Fibroblast of lung (primary cell): Measurements from ENCODE around the gene BCL2L14. TPM values are rescaled to one million over a fixed set of nuclear protein-coding genes. Genes with fewer than 3 reads are reported as not detected.
A peak's percentile ranks its signal among the peaks of the same experiment; 100 is the strongest.

Experiments used
- DNase-seq, 2 donors: peaks; one replicate each; pipeline versions ENCODE4 v3.0.0 to v3.0.0-alpha.2; 2010; ENCODE audit warnings: low read depth in 2 of 2
- H2AFZ ChIP-seq: 2 replicates; pipeline ENCODE4 v1.5.1; 2012; ENCODE audit warnings: low read length, control low read depth, inconsistent platforms
- H3K27ac ChIP-seq: 2 replicates; pipeline ENCODE4 v1.5.1; 2011; ENCODE audit warnings: low read length, control low read depth; ENCODE audit not compliant: insufficient read depth
- H3K27me3 ChIP-seq: 2 replicates; pipeline ENCODE4 v1.5.1; 2011; ENCODE audit warnings: mild to moderate bottlenecking, low read length; ENCODE audit not compliant: control insufficient read depth, insufficient read depth
- H3K36me3 ChIP-seq: 2 replicates; pipeline ENCODE4 v1.5.1; 2011; ENCODE audit warnings: low read length; ENCODE audit not compliant: control insufficient read depth, insufficient read depth
- H3K4me1 ChIP-seq: 2 replicates; pipeline ENCODE4 v1.5.1; 2011; ENCODE audit warnings: low read length; ENCODE audit not compliant: control insufficient read depth, insufficient read depth; ENCODE audit errors: extremely low read depth
- H3K4me2 ChIP-seq: 2 replicates; pipeline ENCODE4 v1.5.1; 2011; ENCODE audit warnings: low read length, control low read depth; ENCODE audit not compliant: insufficient read depth; ENCODE audit errors: extremely low read depth
- H3K4me3 ChIP-seq, 4 experiments: fragments of 200-600 bp in 1 of 4; sonication (generic) in 1 of 4; replicated peaks in 1 of 4; 2 replicates each; pipeline ENCODE4 v1.5.1; 2011 to 2016; ENCODE audit warnings: low read length in 4 of 4, low read depth in 3 of 4, mild to moderate bottlenecking in 3 of 4, control low read depth in 2 of 4, inconsistent platforms in 1 of 4, mixed read lengths in 1 of 4; ENCODE audit not compliant: insufficient read depth in 1 of 4; ENCODE audit errors: control extremely low read depth in 1 of 4
- H3K79me2 ChIP-seq: 2 replicates; pipeline ENCODE4 v1.5.1; 2012; ENCODE audit warnings: mild to moderate bottlenecking, low read length, inconsistent platforms; ENCODE audit not compliant: control insufficient read depth, insufficient read depth
- H3K9ac ChIP-seq: 2 replicates; pipeline ENCODE4 v1.5.1; 2011; ENCODE audit warnings: mild to moderate bottlenecking, low read length, control low read depth; ENCODE audit not compliant: insufficient read depth
- H3K9me3 ChIP-seq: 2 replicates; pipeline ENCODE4 v1.5.1; 2012; ENCODE audit warnings: low read depth, low read length; ENCODE audit not compliant: control insufficient read depth, insufficient read depth
- H4K20me1 ChIP-seq: 2 replicates; pipeline ENCODE4 v1.5.1; 2011; ENCODE audit warnings: low read length; ENCODE audit not compliant: control insufficient read depth, insufficient read depth; ENCODE audit errors: extremely low read depth
- CTCF ChIP-seq, 2 donors: IDR thresholded peaks in 1 of 2; conservative IDR thresholded peaks in 1 of 2; 1 replicate in 1 of 2; 2 replicates in 1 of 2; pipeline ENCODE4 v1.5.1; 2011 to 2012; ENCODE audit warnings: low read length in 2 of 2, control low read depth in 1 of 2, inconsistent platforms in 1 of 2, low read depth in 1 of 2, mild to moderate bottlenecking in 1 of 2
- EZH2 ChIP-seq: IDR thresholded peaks from 2 replicates; pipeline ENCODE4 v1.5.1; 2012; ENCODE audit warnings: low read length, control low read depth, mild to moderate bottlenecking; ENCODE audit errors: missing control alignments
- polyA plus RNA-seq, 2 donors: library from polyadenylated mRNA; depleted of rRNA in 1 of 2; stranded (reverse) in 1 of 2; unstranded in 1 of 2; fragments of >200 nt; gene quantifications; 2 replicates each; pipeline ENCODE4 v1.2.1, GENCODE V29; 2011 to 2012; ENCODE audit warnings: missing spikeins in 1 of 2
- total RNA-seq: library from RNA; depleted of rRNA; stranded (reverse); fragments of >200 nt; gene quantifications from 2 replicates; pipeline ENCODE4 v1.2.1, GENCODE V29; 2014

The BCL2L14 gene
- total and polyA plus RNA-seq, 2 donors (not counting 1 experiment from before 2014, with no cell fraction given) = not detected

- H4K20me1 ChIP-seq = no peaks in the 10 kb centered on the region
- H3K9ac ChIP-seq = no peak overlapping the region
- no peaks in the 10 kb centered on the region for H3K9me3 ChIP-seq
- no peaks in the 10 kb centered on the region for H3K79me2 ChIP-seq
- H3K4me1 ChIP-seq = no peaks in the 10 kb centered on the region
- peak overlapping the region; percentile 24 to 78 (median 52) for H3K4me3 ChIP-seq
- H3K27me3 ChIP-seq = no peaks in the 10 kb centered on the region
- peak overlapping the region; percentile 97 for H3K4me2 ChIP-seq
- H2AFZ ChIP-seq = peak overlapping the region; percentile 94
- no peaks in the 10 kb centered on the region for H3K36me3 ChIP-seq
- no peak for TF ChIP-seq EZH2
- peak; percentile 87 to 92 for TF ChIP-seq CTCF (conservative IDR thresholded peaks at IDR 0.05 in 1 of 2, IDR thresholded peaks at IDR 0.05 in 1 of 2; ENCODE audit: low read depth in 1 of 2, low read length in 2 of 2)
- H3K27ac ChIP-seq = no peak overlapping the region
- peak; percentile 80 to 90 for DNase-seq
Observed at GRCh38 chr12:12032851-12033797, 37.6 kb upstream of the BCL2L14 start.

DNA sequence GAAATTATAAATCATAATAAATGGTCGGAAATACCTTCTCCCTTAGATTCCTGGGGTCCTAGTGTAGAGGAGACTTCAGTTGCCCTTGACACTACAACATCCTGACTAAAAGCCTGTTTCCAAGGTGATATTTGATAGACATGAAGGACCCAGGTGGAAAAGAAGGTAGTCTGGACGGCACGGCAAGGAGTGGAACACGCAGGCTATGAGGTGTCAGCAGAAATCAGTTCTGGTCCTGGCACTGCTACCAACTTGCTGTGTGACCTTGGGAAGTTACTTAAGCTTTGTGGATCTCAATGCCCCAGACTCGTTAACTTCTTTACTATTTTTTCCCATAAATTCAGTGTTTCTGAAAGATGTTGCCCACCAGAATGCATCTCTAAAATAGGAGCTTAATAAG, 36.9 kb upstream of the BCL2L14 start:
- H3K4me2 ChIP-seq = no peak overlapping the region
- no peak for DNase-seq
- H3K27me3 ChIP-seq = no peaks in the 10 kb centered on the region
- no peak overlapping the region for H3K4me3 ChIP-seq
- no peaks in the 10 kb centered on the region for H3K9me3 ChIP-seq
- no peak overlapping the region for H2AFZ ChIP-seq
- H3K36me3 ChIP-seq = no peaks in the 10 kb centered on the region
- H3K4me1 ChIP-seq = no peaks in the 10 kb centered on the region
- TF ChIP-seq EZH2 (no peak), CTCF (conservative IDR thresholded peaks at IDR 0.05 in 1 of 2, IDR thresholded peaks at IDR 0.05 in 1 of 2; ENCODE audit: low read depth in 1 of 2, low read length in 2 of 2) (no peak)
- H3K9ac ChIP-seq = no peak overlapping the region
- H3K79me2 ChIP-seq = no peaks in the 10 kb centered on the region
- H4K20me1 ChIP-seq = no peaks in the 10 kb centered on the region
- H3K27ac ChIP-seq = no peak overlapping the region

GRCh38 chr12:12034344-12034743, 36.4 kb upstream of the BCL2L14 start:
- no peak for TF ChIP-seq EZH2
- no peak for TF ChIP-seq CTCF (conservative IDR thresholded peaks at IDR 0.05 in 1 of 2, IDR thresholded peaks at IDR 0.05 in 1 of 2; ENCODE audit: low read depth in 1 of 2, low read length in 2 of 2)
- H3K36me3 ChIP-seq = no peaks in the 10 kb centered on the region
- DNase-seq = no peak
- no peaks in the 10 kb centered on the region for H3K79me2 ChIP-seq
- H3K27me3 ChIP-seq = no peaks in the 10 kb centered on the region
- H3K4me1 ChIP-seq = no peaks in the 10 kb centered on the region
- no peaks in the 10 kb centered on the region for H4K20me1 ChIP-seq
- no peak overlapping the region for H2AFZ ChIP-seq
- no peak overlapping the region for H3K9ac ChIP-seq
- H3K9me3 ChIP-seq = no peaks in the 10 kb centered on the region
- no peak overlapping the region for H3K27ac ChIP-seq
- no peak overlapping the region for H3K4me2 ChIP-seq
- no peak overlapping the region for H3K4me3 ChIP-seq
